Glomerular endothelial cell (primary cell): ENCODE results near the gene CTSA. TPM values are rescaled to one million over a fixed set of nuclear protein-coding genes. Genes with fewer than 3 reads are reported as not detected.
A peak's percentile ranks its signal among the peaks of the same experiment; 100 is the strongest.
"Not testable (repeated sequence)": the region's sequence is repeated elsewhere in the genome, so short reads cannot be mapped to it uniquely, and the experiment has no call there.

Experiments used
- DNase-seq: peaks from one replicate; pipeline ENCODE4 v3.0.0-alpha.2; 2011; ENCODE audit warnings: low read depth, low spot score; ENCODE audit errors: extremely low read depth
- total RNA-seq: library from RNA; depleted of rRNA; stranded (reverse); fragments of >200 nt; gene quantifications from 2 replicates; pipeline ENCODE4 v1.2.3, GENCODE V29; 2015

Gene CTSA
- total RNA-seq, 1 donor from 2014 or later: 234 TPM

DNA sequence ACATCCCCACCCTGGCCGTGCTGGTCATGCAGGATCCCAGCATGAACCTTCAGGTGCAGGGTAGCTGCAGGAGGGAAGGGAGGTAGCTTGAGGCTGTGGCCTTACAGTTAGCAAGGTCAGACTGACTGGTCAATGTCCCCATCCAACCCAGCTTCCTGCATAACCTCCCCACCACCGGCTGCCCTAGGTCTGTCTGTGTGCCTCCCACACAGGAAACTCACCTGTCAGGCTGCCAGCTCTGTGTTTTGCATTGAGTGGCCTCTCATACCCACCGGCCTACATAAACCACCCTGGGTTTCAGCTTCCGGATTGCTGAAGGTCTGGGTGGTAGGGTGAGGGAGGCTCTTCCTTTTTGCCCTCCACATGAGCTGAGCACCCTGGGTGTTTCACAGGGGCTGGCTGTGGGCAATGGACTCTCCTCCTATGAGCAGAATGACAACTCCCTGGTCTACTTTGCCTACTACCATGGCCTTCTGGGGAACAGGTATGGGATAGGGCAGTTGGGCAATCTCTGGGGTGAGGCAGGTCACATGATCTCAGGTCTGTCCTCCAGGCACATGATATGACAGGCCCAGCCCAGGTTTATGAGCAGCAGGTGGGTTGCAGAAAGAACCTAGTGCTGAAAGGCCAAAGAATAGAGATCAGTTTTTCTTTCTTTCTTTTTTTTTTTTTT is 1.8 kb downstream of the CTSA start:
- no peak for DNase-seq

DNA sequence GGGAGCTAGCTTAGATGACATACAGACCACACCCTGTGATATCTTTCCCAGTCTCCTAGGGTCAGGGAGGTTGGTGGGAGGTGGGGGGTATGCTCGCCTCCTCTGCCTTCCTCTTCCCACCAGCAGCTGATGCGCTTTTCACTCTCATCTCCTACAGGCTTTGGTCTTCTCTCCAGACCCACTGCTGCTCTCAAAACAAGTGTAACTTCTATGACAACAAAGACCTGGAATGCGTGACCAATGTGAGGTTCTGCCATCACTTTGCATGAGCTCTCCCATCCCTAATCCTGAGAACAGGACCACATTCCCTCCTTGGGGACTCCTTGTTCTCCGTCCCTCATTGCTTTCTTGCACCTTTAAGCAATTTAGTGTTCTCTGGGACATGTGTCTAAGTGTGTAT is 2.7 kb downstream of the CTSA start:
- no peak for DNase-seq

- DNase-seq: no peak
Measured at GRCh38 chr20:45894797-45895196, 3.7 kb downstream of the CTSA start.

DNA sequence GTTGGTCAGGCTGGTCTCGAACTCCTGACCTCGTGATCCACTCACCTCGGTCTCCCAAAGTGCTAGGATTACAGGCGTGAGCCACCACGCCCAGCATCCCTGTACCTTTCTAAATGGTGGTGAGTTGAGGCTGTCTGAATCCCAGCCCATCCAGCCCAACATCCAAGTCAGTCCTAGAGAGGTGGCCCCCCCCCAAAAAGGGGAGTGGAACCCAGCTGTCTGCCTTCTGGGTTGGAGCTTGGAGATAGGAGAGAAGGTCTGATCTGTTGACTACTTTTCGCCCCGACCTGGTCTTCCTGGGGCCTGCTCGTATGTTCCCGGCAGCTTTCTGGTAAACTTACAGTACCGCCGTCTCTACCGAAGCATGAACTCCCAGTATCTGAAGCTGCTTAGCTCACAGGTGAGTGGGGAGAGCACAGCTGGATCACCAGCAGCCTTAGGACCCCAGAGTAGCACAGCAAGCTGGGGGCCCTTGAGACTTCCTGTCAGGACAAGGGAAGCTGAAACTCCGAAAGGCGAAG is 5.6 kb downstream of the CTSA start:
- DNase-seq: no peak

DNA sequence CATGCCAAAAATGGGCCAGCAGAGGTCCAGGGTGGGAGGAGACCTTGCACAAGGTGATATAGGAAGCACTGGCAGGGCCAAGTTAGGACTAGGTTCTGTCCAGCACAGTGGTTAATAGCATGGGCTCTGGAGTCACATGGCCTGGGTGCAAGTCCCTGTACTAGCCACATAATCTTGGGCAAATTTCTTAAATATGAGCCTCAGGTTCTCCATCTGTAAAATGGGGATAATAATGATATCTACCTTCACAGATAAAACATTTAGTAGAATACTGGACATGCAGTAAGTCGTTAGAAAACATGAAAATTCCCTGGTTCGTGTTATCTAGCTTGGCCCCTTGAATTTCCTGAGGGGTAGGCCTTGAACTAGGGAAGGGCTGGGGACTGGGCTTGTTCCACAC is 6.2 kb downstream of the CTSA start:
- DNase-seq: no peak

- no peak for DNase-seq
Measured at GRCh38 chr20:45897692-45898091, 6.6 kb downstream of the CTSA start.

DNA sequence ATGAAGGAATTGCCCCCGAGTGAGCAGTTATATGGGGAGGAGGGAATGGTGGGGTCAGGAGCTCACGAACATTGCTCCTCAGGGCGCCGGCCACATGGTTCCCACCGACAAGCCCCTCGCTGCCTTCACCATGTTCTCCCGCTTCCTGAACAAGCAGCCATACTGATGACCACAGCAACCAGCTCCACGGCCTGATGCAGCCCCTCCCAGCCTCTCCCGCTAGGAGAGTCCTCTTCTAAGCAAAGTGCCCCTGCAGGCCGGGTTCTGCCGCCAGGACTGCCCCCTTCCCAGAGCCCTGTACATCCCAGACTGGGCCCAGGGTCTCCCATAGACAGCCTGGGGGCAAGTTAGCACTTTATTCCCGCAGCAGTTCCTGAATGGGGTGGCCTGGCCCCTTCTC is 7.2 kb downstream of the CTSA start:
- DNase-seq: no peak

DNA sequence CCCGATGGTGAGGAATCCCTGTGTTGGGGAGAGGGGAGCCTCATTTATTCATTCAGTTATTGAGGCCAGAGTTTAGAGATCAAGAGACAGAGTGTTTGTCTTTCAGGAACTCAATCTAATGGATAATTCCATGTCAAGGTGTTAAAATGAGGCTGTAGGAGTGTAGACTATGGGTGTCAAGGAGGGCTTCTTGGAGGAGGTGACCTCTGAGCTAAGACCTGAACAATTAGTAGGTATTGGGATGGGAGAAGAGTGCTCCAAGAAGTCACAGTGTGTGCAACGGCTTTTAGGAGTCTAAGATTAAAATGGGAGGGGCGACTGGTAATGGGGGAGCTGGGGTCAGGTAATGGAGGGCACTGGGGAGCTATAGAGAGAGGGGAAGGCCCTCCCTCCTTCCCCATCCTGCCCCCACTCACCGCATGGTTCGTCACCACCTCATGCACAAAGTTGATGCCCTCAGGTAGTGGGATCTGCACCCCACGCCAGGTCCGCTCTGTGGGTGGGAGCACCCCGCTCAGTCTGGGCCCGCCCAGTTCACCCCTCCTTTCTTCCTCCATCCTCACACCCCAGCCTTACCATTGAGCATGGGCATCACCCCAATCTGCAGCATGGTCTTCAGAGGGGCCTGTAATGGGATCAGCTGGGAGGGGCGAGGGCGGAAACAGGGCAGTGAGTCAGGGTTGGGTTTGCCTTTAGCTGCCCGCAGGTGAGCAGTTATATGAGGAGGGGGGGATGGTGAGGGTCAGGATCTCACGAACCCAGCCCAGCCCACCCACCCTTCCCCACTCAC is 8.1 kb downstream of the CTSA start:
- no peak for DNase-seq

DNA sequence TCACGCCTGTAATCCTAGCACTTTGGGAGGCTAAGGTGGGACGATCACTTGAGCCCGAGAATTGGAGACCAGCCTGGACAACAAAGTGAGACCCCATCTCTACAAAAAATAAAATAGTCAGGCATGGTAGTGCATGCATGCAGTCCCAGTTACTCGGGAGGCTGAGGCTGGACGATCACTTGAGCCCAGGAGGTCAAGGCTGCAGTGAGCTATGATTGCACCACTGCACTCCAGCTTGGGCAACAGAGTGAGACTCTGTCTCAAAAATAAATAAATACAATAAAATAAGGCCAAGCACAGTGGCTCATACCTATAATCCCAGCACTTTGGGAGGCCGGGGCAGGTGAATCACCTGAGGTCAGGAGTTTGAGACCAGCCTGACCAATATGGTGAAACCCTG is 10.2 kb downstream of the CTSA start:
- not testable (repeated sequence) for DNase-seq

- no peak for DNase-seq
Measured at GRCh38 chr20:45902199-45902701, 11.1 kb downstream of the CTSA start.

- DNase-seq: no peak
Measured at GRCh38 chr20:45904583-45905504, 13.7 kb downstream of the CTSA start.

DNA sequence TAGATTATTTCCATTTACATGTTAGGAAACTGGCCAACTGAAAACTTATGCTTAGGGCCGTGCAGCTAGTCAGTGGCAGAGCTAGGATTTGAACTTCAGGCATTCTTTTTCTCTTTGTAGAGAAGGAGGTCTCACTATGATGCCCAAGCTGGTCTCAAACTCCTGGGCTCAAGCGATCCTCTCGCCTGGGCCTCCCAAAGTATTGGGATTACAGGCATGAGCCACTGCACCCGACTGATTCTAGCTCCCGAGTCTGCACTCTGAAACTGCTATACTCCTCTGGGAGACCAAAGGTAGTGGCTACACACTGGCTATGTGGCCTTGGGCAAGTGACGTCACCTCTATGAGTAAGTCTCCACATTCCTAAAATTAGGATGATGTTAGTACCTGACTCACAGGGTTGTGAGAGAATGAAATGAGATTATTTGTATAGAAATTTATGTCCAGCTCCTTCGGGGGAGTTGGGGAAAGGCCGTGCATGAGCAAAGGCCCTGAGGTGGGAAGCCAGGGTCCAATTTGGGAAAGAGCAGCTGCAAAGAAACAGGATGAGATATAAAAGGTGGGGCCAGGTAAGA is 14.5 kb downstream of the CTSA start:
- DNase-seq: no peak

DNA sequence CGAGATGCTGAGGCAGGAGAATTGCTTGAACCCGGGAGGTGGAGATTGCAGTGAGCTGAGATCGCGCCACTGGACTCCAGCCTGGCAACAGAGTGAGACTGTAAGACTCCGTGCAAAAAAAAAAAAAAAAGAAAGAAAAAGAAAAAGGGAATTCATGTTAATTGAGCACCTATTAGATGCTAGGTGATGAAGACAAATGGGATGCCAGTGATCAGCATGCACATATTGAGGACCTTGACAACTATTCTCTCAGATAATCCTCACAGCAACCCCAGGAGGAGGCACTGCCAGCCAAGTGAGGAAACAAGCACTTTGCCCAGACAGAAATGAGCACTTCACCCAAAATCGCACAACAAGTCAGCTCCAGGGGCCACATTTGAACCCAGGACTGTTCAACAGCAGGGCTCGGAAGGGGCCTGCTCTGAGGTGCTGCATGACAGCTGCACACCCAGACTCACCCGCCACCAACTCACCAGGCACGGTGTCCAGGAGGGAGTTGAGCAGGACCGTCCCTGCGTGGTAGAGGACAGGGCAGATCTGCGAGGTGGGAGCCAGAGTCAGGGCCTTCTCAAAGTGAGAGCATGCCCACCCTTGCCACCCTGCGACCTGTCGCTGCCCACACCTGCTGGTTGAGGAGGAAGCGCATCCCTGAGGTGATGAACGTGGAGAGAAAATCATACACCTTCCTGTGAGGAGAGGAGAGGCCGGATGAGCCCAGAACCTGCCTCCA is 16.2 kb downstream of the CTSA start:
- no peak for DNase-seq

DNA sequence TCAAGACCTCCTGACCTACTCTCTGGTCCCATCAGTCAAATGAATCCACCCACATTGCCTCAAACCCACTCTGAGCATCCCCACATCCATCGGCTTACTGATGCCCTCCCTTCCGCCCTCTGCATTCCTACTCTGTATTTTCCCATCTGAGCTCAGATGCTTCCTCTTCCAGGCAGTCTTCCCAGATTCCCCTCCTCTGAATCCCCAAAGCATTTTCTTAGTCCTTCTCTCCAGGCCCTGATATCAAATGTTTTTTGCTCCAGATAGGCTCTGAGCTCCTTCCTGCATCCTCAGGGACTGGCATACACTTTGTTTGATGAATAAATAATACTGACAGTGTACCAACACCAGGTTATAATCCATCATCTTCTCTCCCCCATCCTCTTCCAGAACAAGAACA is 16.9 kb downstream of the CTSA start:
- no peak for DNase-seq

GRCh38 chr20:45909336-45909808 is 18.2 kb downstream of the CTSA start:
- no peak for DNase-seq

GRCh38 chr20:45909817-45910669 is 18.9 kb downstream of the CTSA start:
- DNase-seq: no peak

DNA sequence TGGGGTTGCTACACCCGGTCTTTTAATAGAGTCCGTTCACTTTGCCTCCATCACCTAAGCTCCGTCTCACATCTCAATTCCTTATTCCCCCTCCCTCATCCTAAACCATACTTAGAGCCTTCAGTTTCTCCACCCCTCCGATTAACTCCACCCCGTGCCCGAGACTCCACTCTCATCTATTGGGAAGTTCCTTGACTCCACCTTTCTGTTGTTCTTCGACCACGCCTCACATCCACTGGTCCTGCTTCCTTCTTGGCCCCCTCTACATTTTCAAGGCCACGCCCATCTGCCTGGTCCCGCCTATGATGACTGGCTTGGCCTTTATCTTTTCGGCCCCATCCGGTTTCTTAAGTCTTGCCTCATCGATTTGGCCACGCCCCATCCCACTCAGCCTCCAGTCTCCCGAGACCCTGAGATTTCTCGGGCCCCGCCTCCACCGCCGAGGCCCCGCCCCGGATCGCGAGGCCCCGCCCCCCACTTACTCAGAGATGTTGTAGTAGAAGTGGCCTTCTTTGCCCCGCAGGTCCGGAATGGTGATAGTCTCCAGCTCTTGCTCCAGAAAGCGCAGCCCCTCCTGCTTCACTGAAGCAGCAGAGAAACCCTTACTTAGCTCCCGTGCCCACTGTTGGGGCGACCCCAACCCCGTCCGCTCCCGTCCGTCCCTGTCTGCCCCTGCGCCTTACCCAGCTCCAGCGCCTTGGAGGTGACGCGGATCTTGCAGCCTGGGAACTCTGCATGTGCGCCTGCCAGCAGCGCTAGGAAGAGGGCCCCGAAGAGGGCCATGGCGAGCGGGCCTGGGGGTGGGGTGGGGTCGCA is 19.7 kb downstream of the CTSA start:
- peak; percentile 99 for DNase-seq
